Hematopoietic multipotent progenitor cell treated with erythropoietin and hydrocortisone succinate and interleukin-3 and kit ligand, for 8 days (in vitro differentiated cells): Measurements from ENCODE around the gene CALCA.

Experiments used
- DNase-seq: peaks from one replicate; pipeline ENCODE4 v3.0.0-alpha.2; 2015

Gene CALCA

DNA sequence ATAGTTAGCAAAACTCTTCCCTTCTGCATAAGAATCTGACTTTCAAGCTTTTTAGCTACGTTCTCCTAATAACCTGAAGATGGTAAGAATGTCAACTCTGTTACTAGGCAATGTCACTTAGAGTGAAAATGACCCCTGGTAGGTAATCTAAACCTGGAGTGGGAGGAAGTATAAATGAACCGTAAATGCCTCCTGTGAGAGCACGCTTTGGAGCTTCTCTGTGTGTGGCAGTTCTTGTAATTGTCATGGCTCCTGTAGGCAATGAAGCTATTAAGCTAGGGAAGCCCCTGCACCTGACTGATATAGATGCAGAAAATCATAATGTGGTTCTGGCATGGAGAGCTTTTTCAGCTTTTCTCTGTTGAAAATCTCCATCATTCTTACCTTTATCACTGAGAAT lies 29.4 kb downstream of the CALCA start:
- no peak for DNase-seq

DNA sequence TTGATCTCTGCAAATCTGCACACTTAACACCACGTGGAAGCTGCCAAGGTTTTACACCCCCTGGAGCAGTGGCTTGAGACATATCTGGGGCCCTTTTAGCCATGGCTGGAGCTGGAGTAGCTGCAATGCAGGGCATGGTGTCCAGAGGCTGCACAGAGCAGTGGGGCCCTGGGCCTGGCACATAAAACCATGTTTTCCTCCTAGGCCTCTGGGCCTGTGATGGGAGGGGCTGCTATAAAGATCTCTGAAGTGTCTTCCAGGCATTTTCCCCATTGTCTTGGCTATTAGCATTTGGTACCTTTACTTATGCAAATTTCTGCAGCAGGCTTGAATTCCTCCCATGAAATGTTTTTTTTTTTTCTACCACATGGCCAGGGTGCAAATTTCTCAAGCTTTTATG lies 33.2 kb downstream of the CALCA start:
- DNase-seq, result no peak

DNA sequence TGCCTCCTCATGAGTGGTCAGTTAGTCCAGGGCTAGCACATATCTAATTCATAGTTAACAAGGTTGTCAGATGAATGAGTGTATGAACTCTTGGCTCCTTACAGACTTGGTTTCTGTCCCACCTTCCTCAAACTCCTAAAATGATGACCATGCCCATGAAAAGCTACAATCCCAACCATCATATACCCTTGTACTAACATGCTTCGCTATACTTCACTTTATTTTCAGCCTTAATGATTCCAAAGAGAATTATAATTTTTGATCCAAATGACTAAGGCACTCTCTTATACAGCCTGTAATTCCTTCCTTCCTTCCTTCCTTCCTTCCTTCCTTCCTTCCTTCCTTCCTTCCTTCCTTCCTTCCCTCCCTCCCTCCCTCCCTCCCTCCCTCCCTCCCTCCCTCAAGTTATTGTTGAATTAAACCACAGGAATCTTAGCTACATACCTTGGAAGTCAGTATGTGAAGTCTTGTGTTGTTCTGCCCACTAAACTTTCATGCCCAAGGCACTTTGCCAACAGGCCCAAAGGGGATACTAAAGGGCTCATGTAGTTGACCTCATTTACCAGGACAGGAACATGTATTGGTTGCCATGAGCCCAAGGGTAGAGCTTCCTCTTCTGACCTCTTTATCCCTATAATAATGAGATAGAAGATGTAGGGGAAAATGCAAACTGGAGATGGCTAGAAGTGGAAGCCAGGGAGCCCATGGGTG lies 37.4 kb downstream of the CALCA start:
- no peak for DNase-seq

DNA sequence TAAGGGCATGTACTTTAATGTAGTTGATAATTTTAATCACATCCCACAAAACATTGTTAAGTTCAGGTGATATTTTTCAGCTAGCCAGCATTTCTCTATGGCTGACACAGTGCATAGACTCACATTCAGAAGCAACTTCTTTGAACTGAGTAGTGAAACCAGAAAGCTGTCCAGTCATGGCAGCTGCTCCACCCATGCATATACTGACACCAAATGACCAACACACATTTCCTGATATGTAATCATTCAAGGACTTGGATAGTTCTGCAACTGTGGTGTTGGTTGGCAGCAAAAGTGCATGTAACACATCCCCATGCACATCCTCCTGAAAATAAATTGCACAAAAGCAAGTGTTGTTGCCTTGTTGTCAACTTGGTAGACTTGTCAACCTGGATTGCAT lies 39.7 kb downstream of the CALCA start:
- DNase-seq, result no peak

GRCh38 chr11:14930369-14930768 lies 41.8 kb downstream of the CALCA start:
- DNase-seq, result no peak

DNA sequence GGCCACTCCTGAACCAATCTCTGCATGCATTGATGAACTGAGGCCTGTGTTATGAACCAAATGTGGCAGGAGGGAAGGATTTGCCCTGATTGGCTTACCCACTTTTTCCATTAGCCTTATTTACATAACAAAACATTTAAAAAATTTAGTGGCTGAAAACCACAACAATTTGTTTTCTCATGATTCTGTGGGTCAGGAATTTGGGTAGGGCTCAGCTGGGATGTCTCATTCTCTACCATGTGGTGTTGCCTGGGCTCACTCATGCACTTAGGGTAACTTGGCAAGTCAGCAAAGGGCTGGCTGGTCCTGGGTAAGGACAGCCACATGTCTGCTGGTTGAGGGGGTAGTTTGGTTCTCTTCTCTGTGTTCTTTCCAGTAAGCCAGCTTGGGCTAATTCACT lies 45.0 kb downstream of the CALCA start:
- DNase-seq, result no peak

GRCh38 chr11:14924318-14924717 lies 47.8 kb downstream of the CALCA start:
- no peak for DNase-seq
